Astrocyte of the spinal cord (primary cell): ENCODE results near the gene CNGA3.

Experiments used
- DNase-seq: peaks from one replicate; pipeline ENCODE4 v3.0.0; 2011; ENCODE audit warnings: low read depth, low spot score
- H3K4me3 ChIP-seq: 2 replicates; pipeline ENCODE4 v1.5.1; 2011; ENCODE audit warnings: low read depth, mild to moderate bottlenecking, low read length, moderate library complexity
- in situ Hi-C: cut with HindIII; loops from 2 replicates; pipeline ENCODE4 v1.10.0; 2017; ENCODE audit warnings: low sequenced_read_pairs
- TF ChIP-seq, protein P1 (sequence below): IDR thresholded peaks from 2 replicates; pipeline ENCODE4 v1.5.1; 2012; ENCODE audit warnings: low read depth, mild to moderate bottlenecking, low read length, inconsistent platforms

CNGA3 gene

DNA sequence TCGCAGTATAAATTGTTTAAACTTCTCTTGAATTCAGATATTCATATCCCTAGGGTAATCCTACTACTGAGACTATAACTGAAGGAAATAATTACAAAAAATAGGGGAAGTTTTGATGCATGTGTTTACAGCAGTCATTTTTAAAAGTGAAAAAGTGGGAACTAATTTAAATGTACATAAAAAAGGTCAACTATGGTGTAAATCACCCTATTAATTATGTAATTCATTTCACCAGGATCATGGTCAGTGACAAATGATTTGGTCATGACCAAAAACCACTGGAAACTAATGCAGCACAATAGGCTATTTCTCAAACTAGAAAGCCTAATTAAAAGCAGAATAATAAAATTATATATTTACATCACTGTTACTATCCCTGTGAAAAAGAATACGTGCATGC, 5.0 kb upstream of the CNGA3 start:
- no peak overlapping the region for H3K4me3 ChIP-seq
- DNase-seq = no peak
- TF ChIP-seq, protein P1, sequence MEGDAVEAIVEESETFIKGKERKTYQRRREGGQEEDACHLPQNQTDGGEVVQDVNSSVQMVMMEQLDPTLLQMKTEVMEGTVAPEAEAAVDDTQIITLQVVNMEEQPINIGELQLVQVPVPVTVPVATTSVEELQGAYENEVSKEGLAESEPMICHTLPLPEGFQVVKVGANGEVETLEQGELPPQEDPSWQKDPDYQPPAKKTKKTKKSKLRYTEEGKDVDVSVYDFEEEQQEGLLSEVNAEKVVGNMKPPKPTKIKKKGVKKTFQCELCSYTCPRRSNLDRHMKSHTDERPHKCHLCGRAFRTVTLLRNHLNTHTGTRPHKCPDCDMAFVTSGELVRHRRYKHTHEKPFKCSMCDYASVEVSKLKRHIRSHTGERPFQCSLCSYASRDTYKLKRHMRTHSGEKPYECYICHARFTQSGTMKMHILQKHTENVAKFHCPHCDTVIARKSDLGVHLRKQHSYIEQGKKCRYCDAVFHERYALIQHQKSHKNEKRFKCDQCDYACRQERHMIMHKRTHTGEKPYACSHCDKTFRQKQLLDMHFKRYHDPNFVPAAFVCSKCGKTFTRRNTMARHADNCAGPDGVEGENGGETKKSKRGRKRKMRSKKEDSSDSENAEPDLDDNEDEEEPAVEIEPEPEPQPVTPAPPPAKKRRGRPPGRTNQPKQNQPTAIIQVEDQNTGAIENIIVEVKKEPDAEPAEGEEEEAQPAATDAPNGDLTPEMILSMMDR = no peak
- in situ Hi-C loops = no loop called here

DNA sequence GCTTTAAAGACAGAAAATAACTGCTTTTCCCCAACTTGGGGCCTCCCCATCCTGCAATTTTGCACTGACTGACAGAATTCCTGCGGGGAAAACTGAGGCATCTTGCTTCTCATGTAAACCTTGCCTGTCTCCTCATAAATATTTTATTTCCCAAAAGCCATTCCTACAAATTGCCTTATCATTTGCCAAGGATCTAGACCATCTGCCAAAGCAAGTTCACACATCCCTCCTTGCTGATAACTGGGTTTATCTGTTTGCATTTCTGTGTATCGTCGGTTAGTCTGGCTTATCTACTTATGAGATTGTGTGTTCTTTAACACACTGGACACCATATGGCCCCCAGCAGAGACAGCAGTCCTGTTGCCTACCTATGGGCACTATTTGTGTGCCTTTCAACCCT, 3.0 kb upstream of the CNGA3 start:
- H3K4me3 ChIP-seq = no peak overlapping the region
- TF ChIP-seq, protein P1 = no peak
- in situ Hi-C loops = no loop called here
- no peak for DNase-seq

DNA sequence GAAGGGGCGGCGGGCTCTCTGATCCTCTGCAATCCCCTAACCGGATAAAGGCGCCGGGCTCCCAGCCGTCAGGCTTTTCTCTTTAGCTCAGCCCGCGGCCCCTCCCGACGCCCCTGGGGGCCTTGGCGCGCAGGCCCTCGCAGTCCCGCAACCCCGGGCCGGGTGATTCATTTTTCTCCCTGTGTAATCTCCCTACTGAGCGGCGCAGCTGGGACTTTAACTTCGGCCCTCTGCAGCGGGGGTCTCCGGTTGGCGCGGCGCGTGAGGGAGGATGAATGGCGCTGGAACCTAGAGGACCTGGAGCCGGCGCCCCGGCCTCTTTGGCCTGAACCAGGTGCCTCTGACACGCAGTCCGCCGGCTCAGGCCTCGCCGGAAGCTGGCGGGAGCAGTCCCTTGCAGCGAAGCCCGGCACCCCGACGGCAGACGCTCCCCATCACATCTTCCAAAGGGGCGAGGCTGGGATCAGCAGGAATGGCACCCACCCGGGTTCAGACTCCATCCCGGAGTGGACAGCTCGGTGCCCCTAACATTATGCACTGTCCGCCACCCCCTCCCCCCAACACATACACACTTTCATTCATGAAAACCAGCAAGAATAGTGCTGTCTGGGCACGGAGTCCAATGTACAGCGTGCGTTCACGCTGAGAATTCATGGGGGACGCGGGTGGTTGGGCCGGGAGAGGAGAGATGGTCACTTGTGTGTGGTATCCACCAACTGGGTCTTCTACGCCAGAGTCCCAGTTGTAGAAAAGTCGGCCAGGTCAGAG, 1.2 kb downstream of the CNGA3 start:
- TF ChIP-seq, protein P1 = no peak
- H3K4me3 ChIP-seq = no peak overlapping the region

DNA sequence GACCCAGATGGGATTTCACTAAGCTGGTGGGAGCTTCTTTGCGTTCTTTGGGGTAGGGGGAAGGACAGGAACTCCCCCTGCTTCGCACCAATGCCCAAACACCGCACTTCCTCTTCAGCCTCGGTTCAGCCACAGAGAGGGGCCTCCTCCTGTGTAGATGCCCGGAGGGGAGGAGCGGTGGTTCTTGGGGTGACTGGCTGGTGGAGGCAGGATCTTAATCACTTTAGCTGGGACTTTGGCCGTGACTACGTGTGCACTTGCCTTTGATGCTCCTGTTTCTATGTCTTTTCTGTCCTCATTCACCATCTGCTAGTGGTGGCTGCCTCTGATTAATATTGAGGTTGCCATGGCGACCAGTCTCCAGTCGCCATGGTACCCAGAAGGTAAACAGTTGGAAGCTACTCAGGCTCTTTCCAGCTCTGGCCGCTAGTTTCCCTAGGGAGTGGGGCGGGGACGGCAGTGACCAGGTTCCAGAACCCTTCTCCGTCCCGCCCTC, 1.9 kb downstream of the CNGA3 start:
- H3K4me3 ChIP-seq = no peak overlapping the region
- TF ChIP-seq, protein P1 = no peak
- no peak for DNase-seq
- in situ Hi-C loops = no loop called here

More for the DNA sequence above, 1.2 kb downstream of the CNGA3 start:
- in situ Hi-C loops = no loop called here
- no peak for DNase-seq

DNA sequence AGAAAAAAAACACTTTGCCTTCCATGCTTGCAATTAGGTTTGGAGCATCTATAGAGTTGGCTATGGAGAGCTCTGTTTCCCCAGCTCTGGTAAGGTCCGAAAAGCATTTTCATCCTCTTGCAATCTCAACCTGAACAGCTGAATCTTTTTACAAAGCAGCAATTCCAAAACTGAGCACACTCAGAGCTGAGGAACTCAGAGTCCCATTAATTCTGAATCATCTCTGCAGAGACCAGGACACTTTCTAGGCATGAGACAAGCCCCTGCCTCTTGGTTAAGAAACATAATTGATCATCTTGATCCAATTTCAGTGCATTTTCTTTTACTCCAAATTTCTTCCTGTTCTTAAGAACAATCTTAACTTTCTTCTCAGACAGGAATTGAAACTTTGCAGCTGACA, 4.2 kb downstream of the CNGA3 start:
- TF ChIP-seq, protein P1 = no peak
- no peak overlapping the region for H3K4me3 ChIP-seq
- DNase-seq = no peak
- in situ Hi-C loops = no loop called here

DNA sequence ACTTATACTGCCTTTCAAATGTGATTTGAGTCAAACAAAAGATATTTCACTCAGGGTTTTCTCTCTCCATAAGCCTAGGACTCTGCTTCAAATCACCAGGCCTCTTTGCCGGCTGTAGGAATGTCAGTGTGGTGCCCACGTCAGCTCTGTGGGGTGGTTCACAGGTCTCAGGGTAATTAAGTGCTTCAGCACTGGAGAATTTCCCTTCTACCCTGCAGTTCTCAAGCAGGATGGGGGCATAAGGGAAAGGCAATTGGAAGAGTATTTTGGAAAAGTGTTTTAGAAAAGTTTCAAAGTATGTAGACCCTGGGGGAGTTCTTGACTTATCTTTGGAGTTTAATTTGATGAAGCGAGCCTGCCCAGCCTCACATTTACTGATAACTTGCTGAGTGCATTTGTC, 9.6 kb downstream of the CNGA3 start:
- TF ChIP-seq, protein P1 = no peak
- in situ Hi-C loops = no loop called here
- H3K4me3 ChIP-seq = no peak overlapping the region
- DNase-seq = no peak
